CD14-positive monocyte (primary cell): ENCODE data around the gene LRRC59. TPM values are rescaled to one million over a fixed set of nuclear protein-coding genes. Genes with fewer than 3 reads are reported as not detected.
A peak's percentile ranks its signal among the peaks of the same experiment; 100 is the strongest.

Experiments used
- DNase-seq, 3 donors: peaks; one replicate each; pipeline ENCODE4 v3.0.0-alpha.2; 2011 to 2022
- H2AFZ ChIP-seq: 2 replicates; pipeline ENCODE4 v1.6.0; 2012; ENCODE audit warnings: mild to moderate bottlenecking, low read depth, low read length, inconsistent platforms; ENCODE audit not compliant: insufficient read depth, poor library complexity, severe bottlenecking
- H3K27ac ChIP-seq, 2 donors: 1 replicate in 1 of 2; 2 replicates in 1 of 2; pipeline ENCODE4 v1.5.1; 2012 to 2013; ENCODE audit warnings: low read length in 2 of 2, control low read depth in 1 of 2, inconsistent platforms in 1 of 2, low read depth in 1 of 2, mild to moderate bottlenecking in 1 of 2
- H3K27me3 ChIP-seq, 2 donors: one replicate each; pipeline versions ENCODE4 v1.6.0 to v1.6.1; 2011 to 2013; ENCODE audit warnings: low read length in 2 of 2; ENCODE audit not compliant: control insufficient read depth in 2 of 2, insufficient read depth in 2 of 2
- H3K36me3 ChIP-seq, 2 donors: replicated peaks in 1 of 2; 1 replicate in 1 of 2; 2 replicates in 1 of 2; pipeline versions ENCODE4 v1.5.1 to v1.6.1; 2012 to 2013; ENCODE audit warnings: low read length in 2 of 2, control low read depth in 1 of 2, inconsistent platforms in 1 of 2, mild to moderate bottlenecking in 1 of 2; ENCODE audit not compliant: insufficient read depth in 2 of 2, control insufficient read depth in 1 of 2
- H3K4me1 ChIP-seq, 2 donors: 1 replicate in 1 of 2; 2 replicates in 1 of 2; pipeline versions ENCODE4 v1.5.1 to v1.6.1; 2012 to 2013; ENCODE audit warnings: low read length in 2 of 2, control low read depth in 1 of 2, inconsistent platforms in 1 of 2, mild to moderate bottlenecking in 1 of 2, moderate library complexity in 1 of 2; ENCODE audit not compliant: insufficient read depth in 2 of 2, control insufficient read depth in 1 of 2
- H3K4me2 ChIP-seq: replicated peaks from 2 replicates; pipeline ENCODE3; 2012; ENCODE audit warnings: low read length, moderate library complexity, mild to moderate bottlenecking; ENCODE audit not compliant: poor library complexity, severe bottlenecking; ENCODE audit errors: extremely low read depth
- H3K4me3 ChIP-seq, 3 experiments: fragments of 200-600 bp in 1 of 3; sonication (generic) in 1 of 3; replicated peaks in 1 of 3; 1 replicate in 2 of 3; 2 replicates in 1 of 3; pipeline ENCODE4 v1.5.1; 2011 to 2013; ENCODE audit warnings: low read length in 3 of 3, mild to moderate bottlenecking in 3 of 3, control low read depth in 2 of 3, low read depth in 2 of 3, inconsistent platforms in 1 of 3, moderate library complexity in 1 of 3
- H3K79me2 ChIP-seq: 2 replicates; pipeline ENCODE4 v1.6.0; 2012; ENCODE audit warnings: mild to moderate bottlenecking, control low read depth, inconsistent platforms, low read length, moderate library complexity; ENCODE audit not compliant: insufficient read depth
- H3K9ac ChIP-seq: 2 replicates; pipeline ENCODE4 v1.6.0; 2017; ENCODE audit warnings: low read length, mild to moderate bottlenecking; ENCODE audit not compliant: insufficient read depth, poor library complexity, severe bottlenecking
- H3K9me3 ChIP-seq, 2 donors: replicated peaks in 1 of 2; 1 replicate in 1 of 2; 2 replicates in 1 of 2; pipeline versions ENCODE4 v1.5.1 to v1.6.1; 2012 to 2013; ENCODE audit warnings: low read length in 2 of 2, control low read depth in 1 of 2; ENCODE audit not compliant: control insufficient read depth in 1 of 2, insufficient read depth in 1 of 2
- H4K20me1 ChIP-seq: 2 replicates; pipeline ENCODE4 v1.6.0; 2012; ENCODE audit warnings: mild to moderate bottlenecking, low read length, control low read depth, moderate library complexity; ENCODE audit not compliant: insufficient read depth
- H3K27ac Mint-ChIP-seq, 7 donors: one replicate each; pipeline ENCODE4 v1.8.0; 2020; ENCODE audit warnings: mild to moderate bottlenecking in 7 of 7, mixed read lengths in 7 of 7, moderate library complexity in 6 of 7, inconsistent platforms in 2 of 7
- H3K27me3 Mint-ChIP-seq, 3 donors: one replicate each; pipeline ENCODE4 v1.8.0; 2021 to 2022; ENCODE audit warnings: low read depth in 3 of 3, mild to moderate bottlenecking in 3 of 3, mixed read lengths in 3 of 3, moderate library complexity in 3 of 3, inconsistent platforms in 1 of 3
- H3K36me3 Mint-ChIP-seq, 2 donors: one replicate each; pipeline ENCODE4 v1.8.0; 2020; ENCODE audit warnings: mixed read lengths in 2 of 2, inconsistent platforms in 1 of 2, mild to moderate bottlenecking in 1 of 2
- H3K4me1 Mint-ChIP-seq: one replicate; pipeline ENCODE4 v1.8.0; 2020; ENCODE audit warnings: mild to moderate bottlenecking, mixed read lengths
- H3K4me3 Mint-ChIP-seq, 2 donors: one replicate each; pipeline ENCODE4 v1.8.0; 2020; ENCODE audit warnings: mild to moderate bottlenecking in 2 of 2, mixed read lengths in 2 of 2, moderate library complexity in 1 of 2
- H3K9me3 Mint-ChIP-seq, 7 donors: one replicate each; pipeline ENCODE4 v1.8.0; 2020 to 2022; ENCODE audit warnings: mixed read lengths in 7 of 7, mild to moderate bottlenecking in 6 of 7, moderate library complexity in 6 of 7, inconsistent platforms in 2 of 7
- CTCF ChIP-seq: fragments of 200-600 bp; IDR thresholded peaks from one replicate; pipeline ENCODE4 v1.8.0; 2022; ENCODE audit warnings: antibody characterized with exemption, mild to moderate bottlenecking
- WGBS: methylation state at CpG from one replicate; pipeline ENCODE4 v1.1.5; 2013; ENCODE audit warnings: missing lambda C conversion rate; ENCODE audit not compliant: insufficient coverage; 5-methylcytosine and 5-hydroxymethylcytosine counted together
- intact Hi-C, 2 donors: fragments of 100-400 bp; cut with micrococcal nuclease; formaldehyde crosslinking; loops; one replicate each; pipeline versions ENCODE4 v1.15.0 to v1.15.1; 2023
- polyA plus RNA-seq, 3 donors: library from polyadenylated mRNA; depleted of rRNA in 1 of 3; unstranded in 2 of 3; stranded (reverse) in 1 of 3; fragments of 300-500 nt in 2 of 3; fragments of >200 nt in 1 of 3; fragmentation: Illumina TruSeq in 2 of 3; gene quantifications; 1 replicate in 2 of 3; 2 replicates in 1 of 3; pipeline ENCODE4 v1.2.3, GENCODE V29; 2012 to 2021

Gene LRRC59
- polyA plus RNA-seq, 3 donors, result 36.6 to 48.9 (median 45.7) TPM

- H3K79me2 ChIP-seq, result no peaks in the 10 kb centered on the region
- no peaks in the 10 kb centered on the region for H3K9me3 ChIP-seq
- no peak overlapping the region for H3K4me3 ChIP-seq
- 97% methylated on average over 10 of the region's 13 CpGs for WGBS
- H3K36me3 ChIP-seq, result peaks cover 55 to 68% of the 10 kb centered on the region in 2 donors
- H3K4me2 ChIP-seq, result no peak overlapping the region
- peaks cover 13% of the 10 kb centered on the region for H4K20me1 ChIP-seq
- Mint-ChIP-seq H3K27me3 (peaks cover 0 to 1% (median 0%) of the 10 kb centered on the region in 3 donors), H3K27ac (peak overlapping the region in 1 of 7 donors; percentile 4), H3K9me3 (no peaks in the 10 kb centered on the region), H3K4me3 (no peak overlapping the region), H3K36me3 (peaks cover 60 to 61% of the 10 kb centered on the region in 2 donors), H3K4me1 (no peaks in the 10 kb centered on the region)
- no peak overlapping the region for H3K27ac ChIP-seq
- DNase-seq, result no peak
- intact Hi-C loops, result no loop called here
- no peak for TF ChIP-seq CTCF
- H3K4me1 ChIP-seq, result no peaks in the 10 kb centered on the region
- H2AFZ ChIP-seq, result no peak overlapping the region
- no peak overlapping the region for H3K9ac ChIP-seq
- H3K27me3 ChIP-seq, result no peaks in the 10 kb centered on the region
Observed at GRCh38 chr17:50354776-50355175, 42.5 kb downstream of the LRRC59 start.

DNA sequence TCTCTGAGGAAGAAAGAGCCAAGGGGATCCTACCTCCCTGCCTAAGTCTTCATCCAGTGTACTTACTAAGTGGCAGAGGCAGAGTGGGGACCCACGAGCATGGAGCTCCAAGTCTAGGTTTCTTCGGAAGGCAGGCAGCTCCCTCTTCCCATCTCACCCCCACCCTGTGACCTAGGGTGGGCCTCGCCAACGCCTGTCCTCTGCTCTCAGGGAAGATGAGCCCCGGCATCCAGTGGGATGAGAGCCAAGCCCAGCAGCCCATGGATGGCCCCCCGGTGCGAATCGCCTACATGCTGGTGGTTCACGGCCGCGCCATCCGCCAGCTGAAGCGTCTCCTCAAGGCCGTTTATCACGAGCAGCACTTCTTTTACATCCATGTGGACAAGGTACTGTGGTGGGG is 43.1 kb downstream of the LRRC59 start:
- Histone ChIP-seq H3K27ac (no peak overlapping the region), H3K79me2 (no peaks in the 10 kb centered on the region), H4K20me1 (peaks cover 13% of the 10 kb centered on the region), H3K9ac (no peak overlapping the region), H3K27me3 (no peaks in the 10 kb centered on the region), H2AFZ (no peak overlapping the region), H3K4me3 (no peak overlapping the region), H3K4me2 (no peak overlapping the region), H3K36me3 (peaks cover 52 to 62% of the 10 kb centered on the region in 2 donors), H3K9me3 (no peaks in the 10 kb centered on the region), H3K4me1 (no peaks in the 10 kb centered on the region)
- intact Hi-C loops, result no loop called here
- TF ChIP-seq CTCF, result no peak
- 99% methylated on average over 14 of the region's 15 CpGs for WGBS
- Mint-ChIP-seq H3K4me1 (no peaks in the 10 kb centered on the region), H3K4me3 (no peak overlapping the region), H3K36me3 (peaks cover 58% of the 10 kb centered on the region in 2 donors), H3K27me3 (peaks cover 0 to 1% (median 0%) of the 10 kb centered on the region in 3 donors), H3K27ac (peak overlapping the region in 1 of 7 donors; percentile 38), H3K9me3 (no peaks in the 10 kb centered on the region)
- no peak for DNase-seq
